ENCODE results near the gene SF3A1.

SF3A1 gene

GRCh38 chr22:30310881-30311771 lies 45.6 kb downstream of the SF3A1 start:
- H3K27me3 Mint-ChIP-seq, result no peaks in the 10 kb centered on the region
- H3K27ac Mint-ChIP-seq, result peak overlapping the region; percentile 87
- peaks cover 95% of the 10 kb centered on the region for H3K4me1 Mint-ChIP-seq (ENCODE audit: low read depth)
- peak overlapping the region; percentile 76 for H3K4me3 Mint-ChIP-seq
- H3K36me3 Mint-ChIP-seq, result no peaks in the 10 kb centered on the region
- no peaks in the 10 kb centered on the region for H3K9me3 Mint-ChIP-seq (ENCODE audit: low read depth)

DNA sequence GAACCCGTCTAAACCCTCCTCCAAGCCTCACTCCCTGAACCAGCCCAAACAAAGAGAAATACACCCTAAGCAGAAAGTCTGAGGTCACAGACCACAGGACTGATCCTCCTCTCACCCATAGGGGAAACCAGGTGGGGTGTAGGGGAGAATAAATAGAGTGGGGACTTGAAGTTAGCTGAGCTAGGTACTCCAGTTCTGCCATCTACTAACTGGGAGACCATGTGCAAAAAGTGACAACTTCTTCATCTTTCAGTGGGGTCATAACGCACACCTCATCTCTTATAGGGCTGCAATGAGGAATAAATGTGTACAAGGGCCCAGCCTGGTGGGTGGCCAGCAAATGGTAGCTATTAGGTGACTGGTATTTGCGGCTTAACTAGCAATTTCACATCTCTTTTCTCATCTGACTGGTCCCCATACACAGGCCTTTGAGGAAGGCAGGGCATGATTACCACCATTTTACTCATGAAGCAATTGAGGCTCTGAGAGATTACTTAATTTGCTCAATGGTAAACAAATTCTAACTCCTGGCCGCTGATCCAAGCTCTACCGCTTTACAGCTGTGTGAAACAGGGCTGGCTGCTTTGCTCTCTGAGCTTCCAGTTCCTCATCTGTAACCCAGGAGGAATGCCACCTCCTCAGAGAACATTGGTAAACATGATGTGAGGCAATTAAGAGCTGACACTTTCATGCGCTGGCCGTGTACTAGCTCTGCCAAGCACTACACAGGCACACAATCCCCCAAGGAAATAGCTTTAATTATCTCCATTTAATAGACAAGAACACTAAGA lies 46.5 kb downstream of the SF3A1 start:
- peak overlapping the region; percentile 87 for H3K27ac Mint-ChIP-seq
- H3K4me3 Mint-ChIP-seq, result peak overlapping the region; percentile 76
- H3K9me3 Mint-ChIP-seq (ENCODE audit: low read depth), result no peaks in the 10 kb centered on the region
- peaks cover 95% of the 10 kb centered on the region for H3K4me1 Mint-ChIP-seq (ENCODE audit: low read depth)
- H3K36me3 Mint-ChIP-seq, result no peaks in the 10 kb centered on the region
- no peaks in the 10 kb centered on the region for H3K27me3 Mint-ChIP-seq

- Mint-ChIP-seq H3K36me3 (no peaks in the 10 kb centered on the region), H3K4me3 (peak overlapping the region; percentile 21)
Observed at GRCh38 chr22:30308518-30309230, 48.0 kb downstream of the SF3A1 start.

DNA sequence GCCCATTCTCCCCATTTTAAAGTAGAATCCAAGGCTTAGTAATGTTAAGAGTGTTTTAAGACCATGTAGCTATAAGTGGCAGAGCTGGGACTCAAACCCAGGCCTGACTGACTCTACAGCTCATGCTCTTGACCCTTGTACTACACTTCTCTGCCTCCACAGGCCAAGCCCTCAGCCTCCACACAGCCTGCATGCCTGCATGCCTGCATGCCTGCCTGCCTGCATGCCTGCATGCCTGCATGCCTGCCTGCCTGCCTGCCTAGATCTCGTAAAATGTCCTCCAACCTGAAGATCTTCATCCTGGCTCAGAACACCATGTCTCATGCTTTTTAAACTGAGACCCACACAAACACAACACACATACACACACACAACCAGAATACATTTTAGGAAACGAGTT lies 48.6 kb downstream of the SF3A1 start:
- peak overlapping the region; percentile 21 for H3K4me3 Mint-ChIP-seq
- H3K9me3 Mint-ChIP-seq (ENCODE audit: low read depth), result no peaks in the 10 kb centered on the region
- peak overlapping the region; percentile 87 for H3K27ac Mint-ChIP-seq
- H3K4me1 Mint-ChIP-seq (ENCODE audit: low read depth), result peaks cover 98% of the 10 kb centered on the region
- no peaks in the 10 kb centered on the region for H3K36me3 Mint-ChIP-seq
- H3K27me3 Mint-ChIP-seq, result no peaks in the 10 kb centered on the region

More at GRCh38 chr22:30308518-30309230, 48.0 kb downstream of the SF3A1 start:
- no peaks in the 10 kb centered on the region for H3K27me3 Mint-ChIP-seq
- H3K4me1 Mint-ChIP-seq (ENCODE audit: low read depth), result peaks cover 95% of the 10 kb centered on the region
- H3K9me3 Mint-ChIP-seq (ENCODE audit: low read depth), result no peaks in the 10 kb centered on the region
- H3K27ac Mint-ChIP-seq, result peak overlapping the region; percentile 87

- H3K9me3 Mint-ChIP-seq (ENCODE audit: low read depth), result no peaks in the 10 kb centered on the region
- H3K4me3 Mint-ChIP-seq, result peak overlapping the region; percentile 60
- H3K36me3 Mint-ChIP-seq, result no peaks in the 10 kb centered on the region
- H3K27me3 Mint-ChIP-seq, result no peaks in the 10 kb centered on the region
- peak overlapping the region; percentile 87 for H3K27ac Mint-ChIP-seq
- peaks cover 98% of the 10 kb centered on the region for H3K4me1 Mint-ChIP-seq (ENCODE audit: low read depth)
Observed at GRCh38 chr22:30307041-30307574, 49.6 kb downstream of the SF3A1 start.

DNA sequence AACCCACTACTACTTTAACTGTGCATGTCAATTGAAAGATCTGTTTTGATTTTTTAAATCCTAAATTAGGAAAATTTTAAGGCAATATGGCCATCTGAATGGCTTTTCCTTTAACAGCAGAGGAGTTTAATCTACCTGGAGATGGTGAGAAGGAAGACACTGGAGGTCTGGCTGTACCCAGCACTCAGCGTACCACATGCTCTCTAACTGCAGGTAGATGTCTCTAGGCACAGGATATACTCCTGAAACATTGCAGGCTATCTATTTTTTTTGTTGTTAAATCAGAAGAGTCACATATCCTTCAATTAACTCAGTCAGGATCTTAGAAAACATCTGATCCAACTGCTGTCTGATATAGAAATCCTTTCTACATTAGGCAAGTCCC lies 50.1 kb downstream of the SF3A1 start:
- H3K4me1 Mint-ChIP-seq (ENCODE audit: low read depth), result peaks cover 98% of the 10 kb centered on the region
- no peaks in the 10 kb centered on the region for H3K27me3 Mint-ChIP-seq
- no peaks in the 10 kb centered on the region for H3K9me3 Mint-ChIP-seq (ENCODE audit: low read depth)
- no peaks in the 10 kb centered on the region for H3K36me3 Mint-ChIP-seq
- peak overlapping the region; percentile 87 for H3K27ac Mint-ChIP-seq
- H3K4me3 Mint-ChIP-seq, result peak overlapping the region; percentile 60

DNA sequence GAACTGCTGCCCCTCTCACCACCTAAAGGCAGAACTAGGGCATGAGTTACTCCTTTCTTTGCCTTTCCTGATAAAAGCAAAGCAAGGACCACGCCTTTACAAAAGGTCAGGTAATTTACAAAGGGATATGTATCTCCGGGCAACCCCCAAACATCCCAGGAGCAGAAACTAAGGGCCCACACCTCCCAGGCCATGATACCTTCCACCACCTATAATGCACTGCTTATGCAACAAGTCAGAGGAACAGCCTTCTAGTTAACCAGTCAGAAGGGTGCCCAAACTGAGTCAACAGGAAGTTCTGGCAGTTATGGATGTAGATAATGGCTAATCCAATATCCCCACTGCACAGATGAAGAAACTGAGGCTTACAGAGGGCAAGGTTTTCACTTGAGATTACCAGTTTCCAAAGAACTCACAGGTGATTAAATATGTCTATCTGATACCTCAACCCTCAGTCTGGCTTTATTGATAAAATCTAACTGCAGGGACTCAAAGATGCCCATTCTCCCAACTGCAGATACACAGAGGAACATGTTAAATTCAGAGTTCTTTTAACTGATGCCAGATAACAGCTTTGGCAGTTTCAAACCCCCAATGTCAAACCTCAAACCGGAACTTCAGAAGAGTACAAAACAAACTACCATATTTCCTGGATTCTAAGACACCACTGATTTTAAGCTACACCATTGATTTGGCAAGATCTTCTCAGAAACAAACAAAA lies 50.6 kb downstream of the SF3A1 start:
- H3K36me3 Mint-ChIP-seq, result no peaks in the 10 kb centered on the region
- H3K27me3 Mint-ChIP-seq, result no peaks in the 10 kb centered on the region

GRCh38 chr22:30305519-30305905 lies 51.2 kb downstream of the SF3A1 start:
- H3K4me1 Mint-ChIP-seq (ENCODE audit: low read depth), result peaks cover 98% of the 10 kb centered on the region
- peak overlapping the region; percentile 87 for H3K27ac Mint-ChIP-seq
- H3K9me3 Mint-ChIP-seq (ENCODE audit: low read depth), result no peaks in the 10 kb centered on the region
- H3K27me3 Mint-ChIP-seq, result no peaks in the 10 kb centered on the region
- H3K4me3 Mint-ChIP-seq, result peak overlapping the region; percentile 60
- no peaks in the 10 kb centered on the region for H3K36me3 Mint-ChIP-seq

More for the DNA sequence above, 50.6 kb downstream of the SF3A1 start:
- Mint-ChIP-seq H3K4me1 (ENCODE audit: low read depth) (peaks cover 98% of the 10 kb centered on the region), H3K4me3 (peak overlapping the region; percentile 60), H3K9me3 (ENCODE audit: low read depth) (no peaks in the 10 kb centered on the region), H3K27ac (peak overlapping the region; percentile 87)

DNA sequence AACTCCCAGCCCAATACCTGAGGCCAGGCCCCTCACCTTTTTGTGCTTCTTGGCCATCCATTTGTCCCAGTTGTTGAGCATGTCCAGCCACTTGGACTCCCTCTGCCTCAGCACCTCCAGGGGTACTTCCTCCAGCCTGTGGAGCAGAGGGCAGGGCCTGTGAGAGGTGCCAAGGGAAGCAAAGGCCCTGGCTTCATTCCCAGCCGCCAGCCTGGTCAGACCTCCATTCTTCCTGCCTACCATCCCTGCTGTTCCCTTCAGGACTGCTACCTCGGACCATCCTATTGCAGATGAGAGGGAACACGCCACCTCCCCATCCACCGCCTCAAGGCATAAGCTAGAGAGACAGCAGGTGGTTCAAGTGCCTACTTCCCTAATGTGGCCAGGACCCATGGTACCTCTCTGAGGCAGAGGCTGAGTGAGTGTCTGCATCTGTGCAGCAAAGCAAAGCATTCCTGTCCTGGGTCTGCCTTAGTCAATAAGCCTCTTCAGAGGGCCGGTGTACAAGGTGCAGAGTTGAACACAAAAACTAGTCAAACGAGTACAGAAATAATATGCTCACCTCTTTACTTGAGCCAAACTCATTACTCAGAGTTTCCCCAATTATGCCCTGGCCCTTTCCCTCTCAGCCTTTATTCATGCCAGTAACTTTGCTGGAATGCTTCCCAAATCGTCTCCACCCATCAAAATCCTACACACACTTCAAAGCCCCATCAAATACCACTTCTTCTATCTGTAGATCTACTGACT lies 52.0 kb downstream of the SF3A1 start:
- H3K27ac Mint-ChIP-seq, result peak overlapping the region; percentile 87
- peak overlapping the region; percentile 60 for H3K4me3 Mint-ChIP-seq
- no peaks in the 10 kb centered on the region for H3K27me3 Mint-ChIP-seq
- no peaks in the 10 kb centered on the region for H3K9me3 Mint-ChIP-seq (ENCODE audit: low read depth)
- H3K36me3 Mint-ChIP-seq, result no peaks in the 10 kb centered on the region
- H3K4me1 Mint-ChIP-seq (ENCODE audit: low read depth), result peaks cover 93% of the 10 kb centered on the region

- no peaks in the 10 kb centered on the region for H3K36me3 Mint-ChIP-seq
- H3K4me1 Mint-ChIP-seq (ENCODE audit: low read depth), result peaks cover 90% of the 10 kb centered on the region
- no peaks in the 10 kb centered on the region for H3K9me3 Mint-ChIP-seq (ENCODE audit: low read depth)
- no peaks in the 10 kb centered on the region for H3K27me3 Mint-ChIP-seq
- peak overlapping the region; percentile 87 for H3K27ac Mint-ChIP-seq
- peak overlapping the region; percentile 28 for H3K4me3 Mint-ChIP-seq
Observed at GRCh38 chr22:30302810-30303138, 53.9 kb downstream of the SF3A1 start.

DNA sequence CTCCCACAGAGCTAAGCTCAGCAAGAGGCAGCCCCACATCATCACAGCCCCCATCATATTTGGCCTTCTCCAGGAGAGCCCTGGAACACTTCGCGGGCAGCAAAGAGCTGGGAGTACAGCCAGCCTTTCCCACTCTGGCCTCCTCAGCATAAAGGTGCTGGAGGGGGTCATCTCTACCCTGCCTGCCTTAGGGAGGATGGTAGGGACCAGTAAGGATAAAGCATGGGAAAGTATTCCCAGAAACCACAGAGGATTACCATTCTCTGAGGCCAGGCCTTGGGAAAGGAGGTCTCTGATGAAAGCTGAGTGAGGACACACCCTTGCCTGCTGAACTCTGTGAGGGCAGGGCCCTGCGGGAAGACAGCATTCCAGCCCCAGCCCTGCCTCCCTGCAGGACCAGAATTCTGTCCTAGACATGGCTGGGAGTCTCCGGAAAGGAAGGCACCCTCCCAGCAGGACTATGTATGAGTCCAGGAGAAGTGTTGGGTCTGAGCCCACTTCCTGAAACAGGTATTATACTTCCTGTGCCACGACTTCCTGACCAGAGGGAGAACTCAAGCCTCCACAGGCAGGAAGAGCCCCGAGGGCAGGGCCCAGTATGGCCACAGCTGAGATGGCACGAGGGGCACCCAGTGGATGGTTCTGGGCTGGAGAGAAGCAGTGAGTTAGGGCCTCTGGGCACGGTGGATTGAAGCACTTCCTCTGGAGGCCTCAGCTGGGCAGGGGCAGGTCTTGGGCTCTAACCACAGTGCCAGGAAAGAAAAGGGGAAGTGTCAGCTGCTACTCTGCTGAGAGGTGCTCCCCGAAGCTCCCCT lies 54.5 kb downstream of the SF3A1 start:
- peak overlapping the region; percentile 87 for H3K27ac Mint-ChIP-seq
- H3K9me3 Mint-ChIP-seq (ENCODE audit: low read depth), result no peaks in the 10 kb centered on the region

GRCh38 chr22:30299322-30299721 lies 57.4 kb downstream of the SF3A1 start:
- Mint-ChIP-seq H3K27ac (peak overlapping the region; percentile 87), H3K36me3 (no peaks in the 10 kb centered on the region), H3K9me3 (ENCODE audit: low read depth) (no peaks in the 10 kb centered on the region), H3K4me3 (no peak overlapping the region), H3K27me3 (no peaks in the 10 kb centered on the region), H3K4me1 (ENCODE audit: low read depth) (peaks cover 85% of the 10 kb centered on the region)

More for the DNA sequence above, 54.5 kb downstream of the SF3A1 start:
- Mint-ChIP-seq H3K36me3 (no peaks in the 10 kb centered on the region), H3K4me1 (ENCODE audit: low read depth) (peaks cover 90% of the 10 kb centered on the region), H3K27me3 (no peaks in the 10 kb centered on the region), H3K4me3 (peak overlapping the region; percentile 28)

Data from activated naive CD8-positive, alpha-beta T cell (primary cell).